ENCODE results near the gene GUCY2C. TPM values are rescaled to one million over a fixed set of nuclear protein-coding genes. Genes with fewer than 3 reads are reported as not detected.

GUCY2C gene
- total RNA-seq, 1 donor from 2014 or later = 0.22 TPM

DNA sequence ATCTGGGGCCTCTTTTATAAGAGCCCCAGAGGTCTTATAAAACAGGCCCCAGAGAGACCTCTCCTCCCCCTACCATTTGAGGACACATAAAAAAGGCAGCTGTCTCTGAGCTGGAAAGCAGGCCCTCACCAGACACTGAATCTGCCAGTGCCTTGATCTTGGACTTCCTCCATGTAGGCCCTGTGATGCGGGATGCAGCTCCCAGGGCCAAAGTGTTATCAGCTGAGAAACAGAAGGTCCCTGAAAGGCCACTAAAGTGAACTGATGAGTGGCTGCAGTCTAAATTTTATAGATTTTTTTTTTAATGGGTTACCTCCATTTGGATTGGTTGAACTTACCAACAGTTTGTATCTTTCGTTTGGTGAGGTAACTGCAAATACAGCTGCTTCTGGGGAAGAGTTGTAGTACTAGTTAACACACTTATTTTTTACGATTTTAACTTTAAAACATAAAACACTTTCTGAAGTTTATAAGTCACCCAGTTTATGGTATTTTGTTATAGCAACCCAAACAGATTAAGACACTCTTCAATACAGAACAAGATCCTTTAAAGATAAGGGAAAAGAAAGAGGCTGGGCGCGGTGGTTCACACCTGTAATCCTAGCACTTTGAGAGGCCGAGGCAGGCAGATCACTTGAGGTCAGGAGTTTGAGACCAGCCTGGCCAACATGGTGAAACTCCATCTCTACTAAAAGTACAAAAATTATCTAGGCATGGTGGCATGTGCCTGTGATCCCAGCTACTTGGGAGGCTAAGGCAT, 5.6 kb upstream of the GUCY2C start:
- intact Hi-C loops (cut with micrococcal nuclease) = no loop called here
- TF ChIP-seq, protein P1, sequence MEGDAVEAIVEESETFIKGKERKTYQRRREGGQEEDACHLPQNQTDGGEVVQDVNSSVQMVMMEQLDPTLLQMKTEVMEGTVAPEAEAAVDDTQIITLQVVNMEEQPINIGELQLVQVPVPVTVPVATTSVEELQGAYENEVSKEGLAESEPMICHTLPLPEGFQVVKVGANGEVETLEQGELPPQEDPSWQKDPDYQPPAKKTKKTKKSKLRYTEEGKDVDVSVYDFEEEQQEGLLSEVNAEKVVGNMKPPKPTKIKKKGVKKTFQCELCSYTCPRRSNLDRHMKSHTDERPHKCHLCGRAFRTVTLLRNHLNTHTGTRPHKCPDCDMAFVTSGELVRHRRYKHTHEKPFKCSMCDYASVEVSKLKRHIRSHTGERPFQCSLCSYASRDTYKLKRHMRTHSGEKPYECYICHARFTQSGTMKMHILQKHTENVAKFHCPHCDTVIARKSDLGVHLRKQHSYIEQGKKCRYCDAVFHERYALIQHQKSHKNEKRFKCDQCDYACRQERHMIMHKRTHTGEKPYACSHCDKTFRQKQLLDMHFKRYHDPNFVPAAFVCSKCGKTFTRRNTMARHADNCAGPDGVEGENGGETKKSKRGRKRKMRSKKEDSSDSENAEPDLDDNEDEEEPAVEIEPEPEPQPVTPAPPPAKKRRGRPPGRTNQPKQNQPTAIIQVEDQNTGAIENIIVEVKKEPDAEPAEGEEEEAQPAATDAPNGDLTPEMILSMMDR (IDR thresholded peaks at IDR 0.05) = no peak
- POLR2A ChIA-PET = no interaction called here
- no peaks in the 10 kb centered on the region for H3K4me1 Mint-ChIP-seq
- H3K9me3 Mint-ChIP-seq = peaks cover 2% of the 10 kb centered on the region
- ATAC-seq (ENCODE audit: low read depth) = no peak
- DNase-seq = no peak
- no peaks in the 10 kb centered on the region for H3K36me3 Mint-ChIP-seq (ENCODE audit: low read depth)
- H3K4me3 Mint-ChIP-seq = no peak overlapping the region
- no peak overlapping the region for H3K27ac Mint-ChIP-seq
- peaks cover 16% of the 10 kb centered on the region for H3K27me3 Mint-ChIP-seq
- CTCF ChIA-PET = no interaction called here

DNA sequence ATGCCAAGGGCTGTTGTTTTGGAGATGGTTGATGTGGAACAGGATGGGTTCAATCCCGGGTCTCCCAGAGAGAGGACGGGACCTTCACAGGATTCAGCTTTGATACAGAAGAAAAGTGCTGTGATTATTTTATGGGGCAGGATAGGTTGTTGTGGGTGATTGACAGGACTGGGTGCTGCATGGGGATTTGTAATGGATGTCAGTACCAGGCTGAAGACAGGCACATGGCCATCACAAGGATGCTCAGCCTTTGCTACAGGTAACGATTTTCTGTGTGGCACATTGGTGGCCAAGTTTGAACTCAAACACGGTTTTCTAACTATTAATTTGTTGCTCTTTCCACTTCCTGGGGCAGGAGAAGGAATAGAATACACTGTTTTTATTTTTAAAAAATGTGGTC, 4.5 kb upstream of the GUCY2C start:
- POLR2A ChIA-PET = no interaction called here
- Mint-ChIP-seq H3K9me3 (peaks cover 2% of the 10 kb centered on the region), H3K27me3 (peaks cover 16% of the 10 kb centered on the region), H3K4me1 (no peaks in the 10 kb centered on the region), H3K27ac (no peak overlapping the region), H3K4me3 (no peak overlapping the region), H3K36me3 (ENCODE audit: low read depth) (no peaks in the 10 kb centered on the region)
- DNase-seq = no peak
- no peak for ATAC-seq (ENCODE audit: low read depth)
- CTCF ChIA-PET = no interaction called here
- intact Hi-C loops (cut with micrococcal nuclease) = no loop called here
- TF ChIP-seq, protein P1 (IDR thresholded peaks at IDR 0.05) = no peak

DNA sequence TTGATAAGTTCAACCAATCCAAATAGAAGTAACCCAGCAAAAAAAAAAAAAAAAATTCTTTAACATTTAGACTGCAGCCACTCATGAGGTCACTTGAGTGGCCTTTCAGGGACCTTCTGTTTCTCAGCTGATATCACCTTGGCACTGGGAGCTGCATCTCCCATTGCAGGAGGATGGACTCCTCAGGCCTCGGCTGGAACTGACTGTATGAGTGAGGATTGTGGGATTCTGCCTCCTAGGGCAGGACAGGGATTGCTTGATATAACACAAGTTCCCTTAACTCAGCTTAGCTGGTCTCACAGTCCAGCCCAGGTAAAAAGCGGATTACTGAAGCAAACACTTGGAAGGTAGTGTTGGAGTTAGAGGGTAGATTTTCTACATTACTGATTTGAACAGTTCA, 3.5 kb upstream of the GUCY2C start:
- ATAC-seq (ENCODE audit: low read depth) = no peak
- POLR2A ChIA-PET = no interaction called here

DNA sequence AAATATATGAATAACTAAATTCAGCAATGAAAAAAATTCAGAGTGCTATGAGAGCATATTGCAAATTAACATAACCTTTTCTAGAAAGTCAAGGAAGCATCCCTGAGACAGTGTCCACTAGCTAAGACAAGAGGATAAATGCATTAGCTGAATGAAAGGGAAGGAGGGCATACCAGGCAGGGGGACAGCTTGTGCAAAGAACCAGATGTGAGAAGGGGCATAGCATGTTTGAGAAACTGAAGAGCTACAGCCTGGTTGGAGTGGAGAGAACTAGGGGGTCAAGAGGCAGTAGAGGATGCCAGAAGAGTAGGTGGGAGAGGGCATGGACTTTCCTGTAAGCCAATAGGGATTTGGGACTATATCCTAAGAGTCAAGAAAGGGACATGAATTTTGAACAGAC, 2.2 kb upstream of the GUCY2C start:
- ChIA-PET CTCF (interaction anchor here (1.3 kb wide), 1 partner anchor 16 kb away, joined by 3 read pairs; no protein-coding TSS in a partner anchor), POLR2A (no interaction called here)
- Mint-ChIP-seq H3K27ac (no peak overlapping the region), H3K9me3 (no peaks in the 10 kb centered on the region), H3K27me3 (peaks cover 19% of the 10 kb centered on the region), H3K36me3 (ENCODE audit: low read depth) (no peaks in the 10 kb centered on the region), H3K4me3 (no peak overlapping the region), H3K4me1 (no peaks in the 10 kb centered on the region)
- DNase-seq = no peak
- TF ChIP-seq, protein P1 (IDR thresholded peaks at IDR 0.05) = no peak
- intact Hi-C loops (cut with micrococcal nuclease) = no loop called here
- ATAC-seq (ENCODE audit: low read depth) = no peak

More for the DNA sequence above, 3.5 kb upstream of the GUCY2C start:
- no peak overlapping the region for H3K27ac Mint-ChIP-seq
- no peaks in the 10 kb centered on the region for H3K36me3 Mint-ChIP-seq (ENCODE audit: low read depth)
- no peaks in the 10 kb centered on the region for H3K4me1 Mint-ChIP-seq
- peaks cover 16% of the 10 kb centered on the region for H3K27me3 Mint-ChIP-seq
- intact Hi-C loops (cut with micrococcal nuclease) = no loop called here
- TF ChIP-seq, protein P1 (IDR thresholded peaks at IDR 0.05) = no peak
- CTCF ChIA-PET = no interaction called here
- H3K9me3 Mint-ChIP-seq = peaks cover 1% of the 10 kb centered on the region
- DNase-seq = no peak
- no peak overlapping the region for H3K4me3 Mint-ChIP-seq

DNA sequence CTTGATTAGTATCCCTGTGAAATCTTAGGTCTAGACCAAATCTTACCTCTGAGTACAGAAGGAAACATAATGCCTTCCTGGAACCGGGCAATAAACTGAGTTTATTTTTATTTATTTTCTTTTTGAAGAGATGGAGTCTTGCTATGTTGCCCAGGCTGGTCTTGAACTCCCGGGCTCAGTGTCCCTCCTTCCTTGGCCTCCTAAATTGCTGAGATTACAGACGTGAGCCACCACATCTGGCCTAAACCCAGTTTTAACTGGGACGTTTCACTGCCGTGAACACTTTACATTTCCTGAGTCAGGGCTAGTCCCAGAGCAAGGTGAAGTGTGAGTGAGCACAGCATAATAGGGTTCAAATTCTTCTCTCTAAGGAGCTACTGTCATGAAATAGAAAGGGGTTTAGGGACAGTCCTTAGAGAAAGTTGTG, 671 bp downstream of the GUCY2C start:
- POLR2A ChIA-PET = no interaction called here
- DNase-seq = no peak
- CTCF ChIA-PET = no interaction called here
- TF ChIP-seq, protein P1 (IDR thresholded peaks at IDR 0.05) = no peak
- intact Hi-C loops (cut with micrococcal nuclease) = no loop called here
- Mint-ChIP-seq H3K4me1 (no peaks in the 10 kb centered on the region), H3K9me3 (no peaks in the 10 kb centered on the region), H3K27ac (no peak overlapping the region), H3K27me3 (peaks cover 22% of the 10 kb centered on the region), H3K36me3 (ENCODE audit: low read depth) (no peaks in the 10 kb centered on the region), H3K4me3 (no peak overlapping the region)
- no peak for ATAC-seq (ENCODE audit: low read depth)
